Activated effector memory CD4-positive, alpha-beta T cell treated with Interleukin-2 at 50 U/mL for 16 hours (primary cell): ENCODE measurements around the gene ZKSCAN1.
"Not testable (repeated sequence)": the region's sequence is repeated elsewhere in the genome, so short reads cannot be mapped to it uniquely, and the experiment has no call there.

Experiments
- DNase-seq: peaks from one replicate; pipeline ENCODE4 v3.0.0-alpha.2; 2020

ZKSCAN1 gene

DNA sequence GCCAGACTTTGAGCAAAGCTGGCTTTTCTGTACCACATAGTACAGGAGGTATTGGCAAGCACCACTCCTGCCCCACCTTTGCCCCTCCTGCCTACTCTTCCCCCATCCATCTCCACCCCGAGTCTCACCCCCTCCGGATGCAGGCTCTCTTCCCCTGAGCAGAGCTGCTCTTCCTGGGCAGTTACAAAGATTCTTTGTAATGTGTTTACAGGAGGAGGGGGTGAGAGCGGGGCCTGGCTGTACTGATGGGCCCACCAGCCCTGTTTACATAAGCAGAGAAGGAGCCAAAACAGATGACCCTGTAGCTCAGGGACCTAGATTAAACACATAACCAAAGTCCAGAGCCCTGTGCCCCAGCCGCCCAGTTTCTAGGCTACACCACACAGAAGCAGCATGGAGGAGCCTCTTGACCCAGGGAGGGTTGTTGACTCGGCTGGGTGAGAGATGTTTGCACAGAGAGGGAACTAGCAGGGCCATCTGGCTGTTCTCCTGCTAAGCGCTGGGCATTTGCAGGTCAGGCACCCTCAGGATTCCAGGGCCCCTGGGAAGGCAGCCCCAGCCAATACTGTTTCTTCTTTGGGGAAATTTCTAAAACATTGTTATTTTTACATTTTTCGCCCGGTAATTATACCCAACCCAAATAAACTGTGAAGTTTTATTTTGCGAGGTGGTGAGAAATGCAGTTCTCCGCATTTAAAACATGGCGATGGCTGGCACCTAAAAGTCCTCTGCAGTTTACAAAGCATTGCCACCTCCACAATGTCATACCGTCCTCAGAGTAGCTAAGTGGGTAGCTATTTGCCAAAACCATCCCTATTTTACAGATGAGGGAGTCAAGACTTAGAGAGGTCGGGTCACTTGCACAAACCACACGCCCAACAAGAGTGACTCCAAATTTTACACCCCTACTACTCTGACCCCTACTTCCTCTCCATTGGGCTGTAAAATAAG is 11.4 kb upstream of the ZKSCAN1 start:
- no peak for DNase-seq

DNA sequence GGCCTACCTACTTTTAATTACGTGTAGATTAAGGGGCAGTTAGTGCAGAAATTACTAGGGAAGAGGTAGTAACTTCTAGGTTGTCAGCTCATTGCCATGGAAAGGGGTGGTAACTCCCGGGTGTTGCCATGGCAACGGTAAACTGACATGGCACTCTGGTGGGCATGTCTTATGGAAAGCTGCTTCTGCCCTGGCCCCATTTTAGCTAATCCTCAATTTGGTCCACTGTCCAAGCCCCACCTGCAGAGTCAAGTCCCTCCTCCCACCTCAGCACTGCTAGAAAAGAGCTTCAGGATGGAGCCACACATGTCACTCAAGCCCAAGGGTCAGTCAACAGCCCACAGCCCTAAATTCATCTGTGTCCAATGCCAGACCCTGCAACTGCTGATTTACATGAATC is 7.5 kb upstream of the ZKSCAN1 start:
- DNase-seq = no peak

GRCh38 chr7:100008525-100008924 is 6.9 kb upstream of the ZKSCAN1 start:
- DNase-seq = no peak

- not testable (repeated sequence) for DNase-seq
Measured at GRCh38 chr7:100009952-100010351, 5.4 kb upstream of the ZKSCAN1 start.

- no peak for DNase-seq
Measured at GRCh38 chr7:100010901-100011300, 4.5 kb upstream of the ZKSCAN1 start.

GRCh38 chr7:100011516-100011915 is 3.9 kb upstream of the ZKSCAN1 start:
- no peak for DNase-seq

DNA sequence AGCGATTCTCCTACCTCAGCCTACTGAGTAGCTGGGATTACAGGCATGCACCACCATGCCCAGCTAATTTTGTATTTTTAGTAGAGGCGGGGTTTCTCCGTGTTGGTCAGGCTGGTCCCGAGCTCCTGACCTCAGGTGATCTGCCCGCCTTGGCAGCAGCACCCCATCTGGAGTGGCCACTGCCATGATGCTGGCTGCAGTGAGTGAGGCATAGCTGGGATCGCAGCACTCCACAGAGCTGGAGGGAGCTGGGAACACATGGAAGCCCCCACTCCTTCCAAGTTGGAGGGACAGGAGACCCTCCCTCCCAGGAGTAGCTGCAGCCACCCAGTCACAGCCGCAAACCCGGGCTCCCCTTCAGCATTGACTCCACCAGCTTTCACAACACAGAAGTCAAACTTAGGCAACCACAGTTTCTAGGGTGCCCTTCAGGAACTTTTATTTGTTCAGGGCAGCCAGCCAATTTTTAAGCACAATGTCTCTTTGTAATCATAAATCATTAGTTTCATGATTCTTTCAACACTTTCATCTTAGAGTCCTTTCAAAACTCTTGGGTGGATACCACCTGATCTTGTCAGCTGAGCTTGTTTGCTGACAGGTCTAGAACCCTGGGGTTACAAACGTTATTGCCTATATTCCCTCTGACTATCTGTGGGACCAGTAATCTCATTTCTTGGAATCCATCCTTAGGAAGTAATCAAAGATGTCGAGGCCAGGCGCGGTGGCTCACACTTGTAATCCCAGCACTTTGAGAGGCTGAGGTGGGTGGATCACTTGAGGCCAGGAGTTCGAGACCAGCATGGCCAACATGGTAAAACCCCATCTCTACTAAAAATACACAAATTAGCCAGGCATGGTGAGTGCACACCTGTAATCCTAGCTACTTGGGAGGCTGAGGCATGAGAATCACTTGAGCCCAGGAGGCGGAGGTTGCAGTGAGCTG is 2.7 kb upstream of the ZKSCAN1 start:
- not testable (repeated sequence) for DNase-seq

DNA sequence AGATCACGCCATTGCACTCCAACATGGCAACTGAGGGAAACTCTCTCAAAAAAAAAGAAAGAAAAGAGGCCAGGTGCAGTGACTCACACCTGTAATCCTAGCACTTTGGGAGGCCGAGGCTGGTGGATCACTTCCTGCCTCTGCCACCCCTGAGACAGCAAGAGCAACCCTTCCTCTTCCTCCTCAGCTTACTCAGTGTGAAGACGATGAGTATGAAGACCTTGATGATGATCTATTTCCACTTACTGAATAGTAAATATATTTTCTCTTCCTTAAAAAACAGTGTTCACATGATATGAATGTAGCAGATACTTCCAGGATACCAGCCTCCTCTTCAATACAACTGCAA is 2.1 kb upstream of the ZKSCAN1 start:
- no peak for DNase-seq

GRCh38 chr7:100016215-100016901 is 962 bp downstream of the ZKSCAN1 start:
- DNase-seq = no peak

GRCh38 chr7:100017300-100017699 is 1.9 kb downstream of the ZKSCAN1 start:
- no peak for DNase-seq

- no peak for DNase-seq
Measured at GRCh38 chr7:100017875-100018274, 2.5 kb downstream of the ZKSCAN1 start.

DNA sequence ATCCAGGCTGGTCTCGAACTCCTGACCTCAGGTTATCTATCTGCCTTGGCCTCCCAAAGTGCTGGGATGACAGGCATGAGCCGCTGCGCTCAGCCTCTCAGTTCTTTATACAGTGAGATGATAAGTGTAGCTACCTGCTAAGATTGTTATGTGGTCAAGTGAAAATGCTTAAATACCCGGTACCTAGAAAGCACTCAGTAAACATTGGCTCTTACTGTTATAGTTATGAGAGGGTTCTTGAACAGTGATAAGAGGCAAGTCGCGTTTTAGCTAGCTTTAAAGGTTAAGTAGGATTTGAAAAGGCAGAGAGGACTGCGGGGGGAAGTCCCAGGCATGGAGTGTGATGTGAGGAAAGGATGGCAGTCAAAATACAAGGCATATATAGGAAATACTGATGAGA is 4.5 kb downstream of the ZKSCAN1 start:
- no peak for DNase-seq

- no peak for DNase-seq
Measured at GRCh38 chr7:100021297-100021696, 5.9 kb downstream of the ZKSCAN1 start.

DNA sequence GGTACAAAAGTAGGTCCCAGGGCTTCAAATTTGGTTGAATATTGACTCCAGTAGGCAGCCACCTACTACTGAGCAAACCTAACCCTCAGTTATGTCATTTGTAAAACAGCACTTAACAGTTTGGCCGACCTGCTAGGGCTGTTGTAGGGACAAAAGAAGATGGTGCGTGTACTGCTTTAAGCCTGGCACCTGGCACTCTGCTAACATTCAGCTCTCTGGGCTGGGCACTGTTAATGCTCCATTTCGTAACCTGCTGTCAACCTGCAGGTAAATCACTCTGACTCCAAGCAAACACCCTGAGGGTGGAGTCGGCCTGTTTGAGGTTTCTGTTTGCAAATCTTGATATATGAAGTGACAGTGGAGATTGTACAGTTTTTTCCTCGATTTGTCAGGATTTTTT is 7.2 kb downstream of the ZKSCAN1 start:
- DNase-seq = no peak

DNA sequence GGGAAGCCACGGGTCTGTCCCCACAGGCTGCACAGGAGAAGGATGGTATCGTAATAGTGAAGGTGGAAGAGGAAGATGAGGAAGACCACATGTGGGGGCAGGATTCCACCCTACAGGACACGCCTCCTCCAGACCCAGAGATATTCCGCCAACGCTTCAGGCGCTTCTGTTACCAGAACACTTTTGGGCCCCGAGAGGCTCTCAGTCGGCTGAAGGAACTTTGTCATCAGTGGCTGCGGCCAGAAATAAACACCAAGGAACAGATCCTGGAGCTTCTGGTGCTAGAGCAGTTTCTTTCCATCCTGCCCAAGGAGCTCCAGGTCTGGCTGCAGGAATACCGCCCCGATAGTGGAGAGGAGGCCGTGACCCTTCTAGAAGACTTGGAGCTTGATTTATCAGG is 8.1 kb downstream of the ZKSCAN1 start:
- no peak for DNase-seq

GRCh38 chr7:100024020-100024619 is 8.7 kb downstream of the ZKSCAN1 start:
- no peak for DNase-seq

GRCh38 chr7:100027197-100027596 is 11.8 kb downstream of the ZKSCAN1 start:
- no peak for DNase-seq

DNA sequence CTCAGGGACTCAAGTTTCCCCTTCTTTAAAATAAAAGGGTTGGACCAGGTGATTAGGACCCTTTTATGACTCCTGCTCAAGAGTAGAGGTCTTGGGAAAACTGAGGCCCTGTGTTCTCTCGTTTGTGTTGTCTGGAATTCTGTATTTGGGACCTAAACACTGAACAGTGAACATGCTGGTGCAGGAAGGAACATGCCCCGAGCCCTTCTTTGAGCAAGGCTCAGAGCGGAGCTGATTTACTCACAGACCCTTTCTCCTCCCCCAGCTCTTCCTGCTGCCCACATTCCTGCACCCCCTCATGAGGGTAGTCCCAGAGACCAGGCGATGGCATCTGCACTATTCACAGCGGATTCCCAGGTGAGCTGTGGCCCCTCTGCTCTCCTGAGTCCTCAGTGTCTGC is 14.2 kb downstream of the ZKSCAN1 start:
- DNase-seq = no peak

- DNase-seq = no peak
Measured at GRCh38 chr7:100033526-100033925, 18.1 kb downstream of the ZKSCAN1 start.

GRCh38 chr7:100034871-100035510 is 19.6 kb downstream of the ZKSCAN1 start:
- no peak for DNase-seq

DNA sequence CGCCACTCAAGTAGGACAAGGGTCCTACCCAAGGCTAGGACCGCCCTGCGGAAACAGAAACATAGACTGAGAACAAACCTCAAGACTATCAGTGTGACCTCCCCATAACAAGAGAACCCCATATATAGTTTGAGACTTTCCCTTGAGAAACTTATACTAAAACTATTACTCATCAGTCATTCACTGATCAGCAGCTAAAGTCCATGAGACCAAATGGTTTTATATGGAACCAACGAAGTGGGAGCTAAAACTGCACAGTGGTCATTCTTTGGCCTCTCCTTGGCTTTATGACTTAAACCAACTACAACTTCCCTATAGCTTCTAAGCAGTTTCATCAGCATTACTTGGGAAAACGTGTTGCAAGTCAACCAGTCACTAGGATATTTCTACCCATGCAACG is 20.5 kb downstream of the ZKSCAN1 start:
- DNase-seq = no peak

- no peak for DNase-seq
Measured at GRCh38 chr7:100038326-100038725, 22.9 kb downstream of the ZKSCAN1 start.
